GM21390 (cell line): Measurements from ENCODE around the gene LRRC25.

Source experiments
- ATAC-seq: cut with Tn5 transposase; IDR thresholded peaks from one replicate; pipeline ENCODE4 v1.9.1; 2021; ENCODE audit not compliant: unreplicated experiment

The LRRC25 gene

GRCh38 chr19:18435842-18436670 lies 38.6 kb upstream of the LRRC25 start:
- no peak for ATAC-seq

GRCh38 chr19:18435178-18435841 lies 37.9 kb upstream of the LRRC25 start:
- no peak for ATAC-seq

- ATAC-seq = no peak
Observed at GRCh38 chr19:18434411-18435175, 37.2 kb upstream of the LRRC25 start.

GRCh38 chr19:18433735-18434398 lies 36.4 kb upstream of the LRRC25 start:
- no peak for ATAC-seq

- no peak for ATAC-seq
Observed at GRCh38 chr19:18433015-18433691, 35.7 kb upstream of the LRRC25 start.

- ATAC-seq = no peak
Observed at GRCh38 chr19:18432275-18433014, 35.0 kb upstream of the LRRC25 start.

- ATAC-seq = no peak
Observed at GRCh38 chr19:18431351-18432197, 34.2 kb upstream of the LRRC25 start.

GRCh38 chr19:18430417-18431144 lies 33.2 kb upstream of the LRRC25 start:
- no peak for ATAC-seq

GRCh38 chr19:18429717-18430416 lies 32.4 kb upstream of the LRRC25 start:
- no peak for ATAC-seq

- ATAC-seq = peak; percentile 58
Observed at GRCh38 chr19:18428787-18429674, 31.6 kb upstream of the LRRC25 start.

- ATAC-seq = no peak
Observed at GRCh38 chr19:18428173-18428786, 30.9 kb upstream of the LRRC25 start.

- ATAC-seq = no peak
Observed at GRCh38 chr19:18427743-18428113, 30.3 kb upstream of the LRRC25 start.

GRCh38 chr19:18427080-18427742 lies 29.8 kb upstream of the LRRC25 start:
- ATAC-seq = no peak

GRCh38 chr19:18426416-18426767 lies 29.0 kb upstream of the LRRC25 start:
- ATAC-seq = no peak

GRCh38 chr19:18425515-18426415 lies 28.3 kb upstream of the LRRC25 start:
- ATAC-seq = no peak
